Sigmoid colon (tissue), 7 donors: ENCODE results near the gene DIPK1B. TPM values are rescaled to one million over a fixed set of nuclear protein-coding genes. Genes with fewer than 3 reads are reported as not detected.
"Not testable (repeated sequence)": the region's sequence is repeated elsewhere in the genome, so short reads cannot be mapped to it uniquely, and the experiment has no call there.

Experiments used
- DNase-seq: peaks from one replicate; pipeline ENCODE4 v3.0.0-alpha.2; 2019
- H3K27ac ChIP-seq, 4 donors: fragments of 200-600 bp; sonication (generic); one replicate each; pipeline ENCODE4 v1.5.1; 2016 to 2019; ENCODE audit warnings: mild to moderate bottlenecking in 1 of 4
- H3K27me3 ChIP-seq, 3 donors: fragments of 200-600 bp; sonication (generic); one replicate each; pipeline ENCODE4 v1.5.1; 2019; ENCODE audit warnings: mild to moderate bottlenecking in 1 of 3
- H3K36me3 ChIP-seq, 4 donors: fragments of 200-600 bp; sonication (generic); one replicate each; pipeline ENCODE4 v1.5.1; 2016 to 2019
- H3K4me1 ChIP-seq, 4 donors: fragments of 200-600 bp; sonication (generic); one replicate each; pipeline ENCODE4 v1.5.1; 2017 to 2019
- H3K4me3 ChIP-seq, 4 donors: fragments of 200-600 bp; sonication (generic); one replicate each; pipeline ENCODE4 v1.5.1; 2017 to 2019; ENCODE audit warnings: mild to moderate bottlenecking in 2 of 4, moderate library complexity in 1 of 4
- H3K9me3 ChIP-seq, 4 donors: fragments of 200-600 bp in 3 of 4; sonication (generic) in 3 of 4; one replicate each; pipeline versions ENCODE4 v1.5.1 to v1.6.1; 2013 to 2019
- EP300 ChIP-seq, 4 donors: sonication (generic); formaldehyde crosslinking; IDR thresholded peaks; one replicate each; pipeline ENCODE4 v1.6.1; 2017; ENCODE audit warnings: antibody characterized with exemption in 4 of 4
- POLR2A ChIP-seq, 2 donors: fragments of 450-650 bp; IDR thresholded peaks; one replicate each; pipeline ENCODE4 v1.6.1; 2016; ENCODE audit warnings: antibody characterized with exemption in 2 of 2, mild to moderate bottlenecking in 2 of 2, moderate library complexity in 2 of 2
- POLR2AphosphoS5 ChIP-seq, 4 donors: sonication (generic); formaldehyde crosslinking; IDR thresholded peaks; one replicate each; pipeline ENCODE4 v1.6.1; 2017; ENCODE audit warnings: antibody characterized with exemption in 4 of 4
- WGBS, 2 donors: extraction: QIAGEN DNeasy Blood & Tissue Kit; methylation state at CpG; one replicate each; pipeline ENCODE4 v1.1.7; 2013; 5-methylcytosine and 5-hydroxymethylcytosine counted together
- intact Hi-C: fragments of 100-400 bp; cut with DNase I; formaldehyde crosslinking; loops from one replicate; pipeline ENCODE4 v1.15.1; 2023
- polyA plus RNA-seq, 3 donors: library from polyadenylated mRNA; stranded (reverse); fragments of 200-250 nt; gene quantifications; one replicate each; pipeline ENCODE4 v1.2.3, GENCODE V29; 2013
- total RNA-seq, 4 donors: library from RNA; depleted of rRNA; stranded (reverse); fragments of >200 nt; gene quantifications; one replicate each; pipeline ENCODE4 v1.1.0, GENCODE V29; 2016
- TF ChIP-seq, protein P1 (sequence below), 4 experiments: fragments of 450-650 bp in 3 of 4; fragments of 200-600 bp in 1 of 4; IDR thresholded peaks; one replicate each; pipeline ENCODE4 v1.5.1; 2016 to 2019; ENCODE audit warnings: antibody characterized with exemption in 4 of 4, mild to moderate bottlenecking in 3 of 4, moderate library complexity in 2 of 4
- donor health status: healthy with polysubstance abuse.
- donor health status: Bipolar disorder and iron deficiency.
- donor health status: healthy.

Gene DIPK1B
- total and polyA plus RNA-seq, 7 donors, result 0.23 to 18.3 (median 9.6) TPM

DNA sequence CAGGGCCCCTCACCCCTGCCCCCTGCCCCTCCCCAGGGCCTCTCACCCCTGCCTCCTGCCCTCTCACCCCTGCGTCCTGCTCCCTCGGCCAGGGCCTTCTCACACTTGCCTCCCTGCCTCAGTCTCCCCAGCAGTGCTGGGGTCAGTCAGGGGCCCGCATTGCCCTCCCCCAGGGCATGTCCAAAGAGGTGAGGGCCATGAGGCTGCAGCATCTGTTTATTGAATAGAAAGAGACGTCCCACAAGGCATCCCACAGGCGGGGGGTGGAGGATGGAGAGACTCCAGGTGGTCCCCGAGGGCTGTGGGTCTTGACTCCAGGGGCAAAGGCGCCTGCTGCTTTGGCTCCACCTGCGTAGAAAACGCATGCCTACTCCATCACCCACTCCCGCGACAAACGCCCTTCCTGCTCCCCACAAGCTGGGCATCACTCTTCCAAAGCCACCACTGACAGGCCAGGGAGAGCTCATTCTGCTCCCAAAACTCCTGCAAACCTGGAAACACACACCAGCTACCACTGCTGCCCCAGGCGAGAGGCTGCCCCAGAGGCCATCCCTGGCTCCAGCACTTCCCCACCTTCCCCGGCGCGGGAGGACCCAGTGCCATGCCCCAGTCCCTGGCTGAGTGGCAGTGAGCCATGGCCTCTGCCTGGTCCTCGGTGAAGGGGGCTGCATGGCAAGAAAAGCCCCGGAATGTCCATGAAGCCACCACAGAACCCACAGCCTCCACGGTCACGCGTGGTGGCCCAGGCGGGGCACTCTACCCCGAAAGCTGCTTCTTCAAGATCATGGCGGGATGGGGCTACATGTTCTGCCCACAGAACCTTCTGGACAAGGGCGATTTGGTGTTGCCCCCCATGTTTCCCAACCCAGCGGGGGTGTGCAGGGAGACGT lies 47.3 kb downstream of the DIPK1B start:
- H3K4me3 ChIP-seq, result no peak overlapping the region
- peaks cover 11 to 50% (median 24%) of the 10 kb centered on the region in 3 donors for H3K27me3 ChIP-seq
- H3K4me1 ChIP-seq, result peaks cover 0 to 7% (median 0%) of the 10 kb centered on the region in 4 donors
- H3K9me3 ChIP-seq, result no peaks in the 10 kb centered on the region
- no peaks in the 10 kb centered on the region for H3K36me3 ChIP-seq
- no peak overlapping the region for H3K27ac ChIP-seq
- no peak for TF ChIP-seq POLR2AphosphoS5 (IDR thresholded peaks at IDR 0.05)
- no peak for TF ChIP-seq EP300 (IDR thresholded peaks at IDR 0.05)
- no peak for TF ChIP-seq POLR2A (IDR thresholded peaks at IDR 0.05)
- TF ChIP-seq, protein P1, sequence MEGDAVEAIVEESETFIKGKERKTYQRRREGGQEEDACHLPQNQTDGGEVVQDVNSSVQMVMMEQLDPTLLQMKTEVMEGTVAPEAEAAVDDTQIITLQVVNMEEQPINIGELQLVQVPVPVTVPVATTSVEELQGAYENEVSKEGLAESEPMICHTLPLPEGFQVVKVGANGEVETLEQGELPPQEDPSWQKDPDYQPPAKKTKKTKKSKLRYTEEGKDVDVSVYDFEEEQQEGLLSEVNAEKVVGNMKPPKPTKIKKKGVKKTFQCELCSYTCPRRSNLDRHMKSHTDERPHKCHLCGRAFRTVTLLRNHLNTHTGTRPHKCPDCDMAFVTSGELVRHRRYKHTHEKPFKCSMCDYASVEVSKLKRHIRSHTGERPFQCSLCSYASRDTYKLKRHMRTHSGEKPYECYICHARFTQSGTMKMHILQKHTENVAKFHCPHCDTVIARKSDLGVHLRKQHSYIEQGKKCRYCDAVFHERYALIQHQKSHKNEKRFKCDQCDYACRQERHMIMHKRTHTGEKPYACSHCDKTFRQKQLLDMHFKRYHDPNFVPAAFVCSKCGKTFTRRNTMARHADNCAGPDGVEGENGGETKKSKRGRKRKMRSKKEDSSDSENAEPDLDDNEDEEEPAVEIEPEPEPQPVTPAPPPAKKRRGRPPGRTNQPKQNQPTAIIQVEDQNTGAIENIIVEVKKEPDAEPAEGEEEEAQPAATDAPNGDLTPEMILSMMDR (IDR thresholded peaks at IDR 0.05), result no peak
- peak; percentile 54 for DNase-seq
- intact Hi-C loops, result no loop called here
- 82% methylated on average over 27 of the region's 27 CpGs for WGBS, 2 donors

DNA sequence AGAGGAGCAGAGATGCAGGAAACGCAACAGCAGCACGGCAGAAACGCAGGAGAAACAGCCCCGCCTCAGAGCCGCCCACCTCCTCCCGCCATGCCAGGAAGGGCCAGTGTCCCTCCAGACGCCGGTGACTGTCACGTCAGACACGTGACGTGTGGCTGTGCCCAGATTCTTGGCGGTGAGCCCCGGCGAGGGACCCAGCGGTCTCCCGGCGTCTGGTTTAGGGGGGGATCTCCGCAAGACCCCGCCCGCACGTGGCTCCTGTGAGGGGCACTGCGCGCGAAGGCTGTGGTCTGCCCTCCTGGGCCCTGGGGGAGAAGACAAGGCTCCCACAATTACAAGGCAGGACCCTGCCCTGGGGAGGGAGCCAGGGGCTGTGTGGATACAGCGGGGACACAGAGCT lies 48.1 kb downstream of the DIPK1B start:
- Histone ChIP-seq H3K9me3 (no peaks in the 10 kb centered on the region), H3K4me1 (peaks cover 0 to 7% (median 0%) of the 10 kb centered on the region in 4 donors), H3K27me3 (peaks cover 11 to 53% (median 27%) of the 10 kb centered on the region in 3 donors), H3K36me3 (no peaks in the 10 kb centered on the region), H3K4me3 (no peak overlapping the region), H3K27ac (no peak overlapping the region)
- no peak for TF ChIP-seq EP300 (IDR thresholded peaks at IDR 0.05)
- no peak for TF ChIP-seq POLR2A (IDR thresholded peaks at IDR 0.05)
- no peak for TF ChIP-seq POLR2AphosphoS5 (IDR thresholded peaks at IDR 0.05)
- TF ChIP-seq, protein P1 (IDR thresholded peaks at IDR 0.05), result no peak
- peak; percentile 58 for DNase-seq
- intact Hi-C loops, result no loop called here
- 54 to 78% methylated on average over 25 of the region's 25 CpGs for WGBS, 2 donors

DNA sequence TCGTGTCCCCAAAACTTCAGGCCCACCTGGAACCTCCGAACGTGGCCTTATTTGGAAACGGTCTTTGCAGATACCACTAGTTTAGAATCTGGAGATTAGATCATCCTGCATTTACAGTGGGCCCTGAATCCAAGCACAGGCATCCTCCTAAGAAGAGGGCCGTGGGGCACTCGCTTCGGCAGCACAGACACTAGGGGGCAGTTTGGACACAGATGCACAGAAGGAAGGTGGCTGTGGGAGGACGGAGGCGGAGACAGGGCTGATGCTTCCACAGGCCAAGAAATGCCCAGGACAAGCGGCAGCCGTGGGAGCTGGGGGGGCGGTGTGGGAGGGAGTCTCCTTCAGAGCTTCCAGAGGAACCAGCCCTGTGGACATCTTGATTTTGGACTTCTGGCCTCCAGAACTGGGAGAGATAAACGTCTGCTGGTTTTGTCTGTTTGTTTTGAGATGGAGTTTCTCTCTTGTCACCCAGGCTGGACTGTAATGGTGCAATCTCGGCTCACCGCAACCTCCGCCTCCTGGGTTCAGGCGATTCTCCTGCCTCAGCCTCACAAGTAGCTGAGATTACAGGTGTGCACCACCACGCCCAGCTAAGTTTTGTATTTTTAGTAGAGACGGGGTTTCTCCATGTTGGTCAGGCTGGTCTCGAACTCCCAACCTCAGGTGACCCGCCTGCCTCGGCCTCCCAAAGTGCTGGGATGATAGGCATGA lies 48.6 kb downstream of the DIPK1B start:
- H3K27ac ChIP-seq, H3K4me3 ChIP-seq, H3K36me3 ChIP-seq, H3K9me3 ChIP-seq, intact Hi-C loops, H3K4me1 ChIP-seq: not testable (repeated sequence)
- H3K27me3 ChIP-seq, result peaks cover 11 to 59% (median 27%) of the 10 kb centered on the region in 3 donors
- WGBS, 2 donors, result 29 to 52% methylated on average over 22 of the region's 22 CpGs
- peak; percentile 60 for DNase-seq

DNA sequence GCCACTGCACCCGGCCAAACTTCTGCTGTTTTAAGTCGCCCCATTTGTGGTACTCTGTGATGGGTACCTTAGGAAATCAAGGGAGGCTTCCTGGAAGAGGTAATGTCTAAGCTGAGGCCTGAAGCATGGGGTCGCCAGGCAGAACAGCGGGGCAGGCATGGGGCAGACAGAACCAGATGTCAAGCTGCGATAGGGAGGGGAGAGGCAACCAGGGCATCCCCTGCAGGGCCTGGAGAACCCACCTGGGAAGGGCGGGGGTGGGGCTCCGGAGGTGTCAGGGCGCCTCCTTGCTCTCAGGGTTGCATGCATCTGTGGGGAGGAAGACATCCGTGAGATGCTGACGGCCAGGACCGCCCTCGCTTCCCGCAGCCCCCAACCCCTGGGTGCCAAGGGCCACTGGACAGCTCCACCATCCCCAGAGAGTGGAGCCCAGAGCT lies 49.2 kb downstream of the DIPK1B start:
- H3K36me3 ChIP-seq, result no peaks in the 10 kb centered on the region
- no peak for TF ChIP-seq POLR2AphosphoS5 (IDR thresholded peaks at IDR 0.05)
- TF ChIP-seq POLR2A (IDR thresholded peaks at IDR 0.05), result no peak
- TF ChIP-seq, protein P1 (IDR thresholded peaks at IDR 0.05), result no peak
- TF ChIP-seq EP300 (IDR thresholded peaks at IDR 0.05), result no peak
- H3K4me3 ChIP-seq, result no peak overlapping the region
- peaks cover 11 to 63% (median 27%) of the 10 kb centered on the region in 3 donors for H3K27me3 ChIP-seq
- 81 to 88% methylated on average over 13 of the region's 13 CpGs for WGBS, 2 donors
- DNase-seq, result peak; percentile 53
- H3K27ac ChIP-seq, result no peak overlapping the region
- peaks cover 0 to 7% (median 0%) of the 10 kb centered on the region in 4 donors for H3K4me1 ChIP-seq
- no peaks in the 10 kb centered on the region for H3K9me3 ChIP-seq
- intact Hi-C loops, result no loop called here

DNA sequence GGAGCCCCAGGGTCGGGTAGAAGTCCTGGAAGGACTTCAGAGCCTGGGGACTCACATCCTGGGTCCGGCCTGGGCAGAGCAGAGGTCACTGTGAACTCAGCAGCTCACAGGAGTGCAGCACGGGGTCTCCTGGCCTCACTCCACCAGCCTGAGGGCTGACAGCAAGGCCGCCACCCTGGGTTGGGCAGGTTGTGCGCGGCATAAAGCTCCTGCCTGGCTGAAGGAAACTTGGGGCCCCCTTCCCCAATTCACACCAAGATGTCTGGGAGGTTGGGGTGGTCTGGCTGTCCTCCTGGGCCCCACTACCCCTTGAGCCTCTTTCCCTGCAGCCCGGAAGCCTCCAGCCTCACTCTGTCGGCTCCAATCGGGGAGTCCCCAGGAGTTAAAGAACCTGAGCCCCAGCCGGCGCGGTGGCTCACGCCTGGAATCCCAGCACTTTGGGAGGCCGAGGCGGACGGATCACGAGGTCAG lies 49.9 kb downstream of the DIPK1B start:
- H3K27ac ChIP-seq, result no peak overlapping the region
- H3K36me3 ChIP-seq, result no peaks in the 10 kb centered on the region
- H3K4me1 ChIP-seq, result peaks cover 0 to 7% (median 0%) of the 10 kb centered on the region in 4 donors
- no peak overlapping the region for H3K4me3 ChIP-seq
- 69 to 85% methylated on average over 17 of the region's 17 CpGs for WGBS, 2 donors
- TF ChIP-seq, protein P1 (IDR thresholded peaks at IDR 0.05), result no peak
- TF ChIP-seq EP300 (IDR thresholded peaks at IDR 0.05) (no peak), POLR2AphosphoS5 (IDR thresholded peaks at IDR 0.05) (no peak), POLR2A (IDR thresholded peaks at IDR 0.05) (no peak)
- DNase-seq, result no peak
- H3K27me3 ChIP-seq, result peaks cover 11 to 64% (median 27%) of the 10 kb centered on the region in 3 donors
- H3K9me3 ChIP-seq, result no peaks in the 10 kb centered on the region
- intact Hi-C loops, result no loop called here
